Osteoblast (primary cell): ENCODE data around the gene PSMB5. TPM values are rescaled to one million over a fixed set of nuclear protein-coding genes. Genes with fewer than 3 reads are reported as not detected.

Experiments
- DNase-seq: peaks from one replicate; pipeline ENCODE4 v3.0.0; 2011; ENCODE audit warnings: low spot score, mixed read lengths; ENCODE audit not compliant: insufficient read length; ENCODE audit errors: missing footprints
- H2AFZ ChIP-seq: 2 replicates; pipeline ENCODE4 v1.6.0; 2011; ENCODE audit warnings: mild to moderate bottlenecking, low read length
- H3K27ac ChIP-seq: 2 replicates; pipeline ENCODE4 v1.5.1; 2011; ENCODE audit warnings: mild to moderate bottlenecking, low read depth, low read length, moderate library complexity
- H3K27me3 ChIP-seq: 2 replicates; pipeline ENCODE4 v1.6.0; 2012; ENCODE audit warnings: mild to moderate bottlenecking, control low read depth, inconsistent platforms, low read length, moderate library complexity; ENCODE audit not compliant: insufficient read depth
- H3K36me3 ChIP-seq: 2 replicates; pipeline ENCODE4 v1.5.1; 2011; ENCODE audit warnings: mild to moderate bottlenecking, low read length, control low read depth, moderate library complexity; ENCODE audit not compliant: insufficient read depth
- H3K4me1 ChIP-seq: 2 replicates; pipeline ENCODE4 v1.5.1; 2011; ENCODE audit warnings: mild to moderate bottlenecking, low read length, control low read depth, moderate library complexity; ENCODE audit not compliant: insufficient read depth
- H3K4me2 ChIP-seq: 2 replicates; pipeline ENCODE4 v1.6.0; 2011; ENCODE audit warnings: mild to moderate bottlenecking, low read length; ENCODE audit not compliant: insufficient read depth
- H3K4me3 ChIP-seq: fragments of 200-600 bp; sonication (generic); 3 replicates; pipeline ENCODE4 v1.5.1; 2012; ENCODE audit warnings: mild to moderate bottlenecking, low read length, inconsistent platforms; ENCODE audit not compliant: insufficient read depth
- H3K79me2 ChIP-seq: 2 replicates; pipeline ENCODE4 v1.6.0; 2012; ENCODE audit warnings: mild to moderate bottlenecking, low read length, control low read depth, inconsistent platforms; ENCODE audit not compliant: insufficient read depth
- H3K9me3 ChIP-seq: 2 replicates; pipeline ENCODE4 v1.5.1; 2011; ENCODE audit warnings: low read depth, low read length, control low read depth
- H4K20me1 ChIP-seq: 2 replicates; pipeline ENCODE4 v1.6.0; 2012; ENCODE audit warnings: mild to moderate bottlenecking, low read length, control low read depth; ENCODE audit not compliant: insufficient read depth
- total RNA-seq: library from RNA; depleted of rRNA; stranded (reverse); fragments of >200 nt; gene quantifications from 2 replicates; pipeline ENCODE4 v1.2.3, GENCODE V29; 2012
- TF ChIP-seq, protein P1 (sequence below): IDR thresholded peaks from 2 replicates; pipeline ENCODE4 v1.5.1; 2011; ENCODE audit warnings: mild to moderate bottlenecking, low read depth, low read length, moderate library complexity; ENCODE audit errors: extremely low read depth

The PSMB5 gene
- total RNA-seq, 1 donor, result 162 TPM

DNA sequence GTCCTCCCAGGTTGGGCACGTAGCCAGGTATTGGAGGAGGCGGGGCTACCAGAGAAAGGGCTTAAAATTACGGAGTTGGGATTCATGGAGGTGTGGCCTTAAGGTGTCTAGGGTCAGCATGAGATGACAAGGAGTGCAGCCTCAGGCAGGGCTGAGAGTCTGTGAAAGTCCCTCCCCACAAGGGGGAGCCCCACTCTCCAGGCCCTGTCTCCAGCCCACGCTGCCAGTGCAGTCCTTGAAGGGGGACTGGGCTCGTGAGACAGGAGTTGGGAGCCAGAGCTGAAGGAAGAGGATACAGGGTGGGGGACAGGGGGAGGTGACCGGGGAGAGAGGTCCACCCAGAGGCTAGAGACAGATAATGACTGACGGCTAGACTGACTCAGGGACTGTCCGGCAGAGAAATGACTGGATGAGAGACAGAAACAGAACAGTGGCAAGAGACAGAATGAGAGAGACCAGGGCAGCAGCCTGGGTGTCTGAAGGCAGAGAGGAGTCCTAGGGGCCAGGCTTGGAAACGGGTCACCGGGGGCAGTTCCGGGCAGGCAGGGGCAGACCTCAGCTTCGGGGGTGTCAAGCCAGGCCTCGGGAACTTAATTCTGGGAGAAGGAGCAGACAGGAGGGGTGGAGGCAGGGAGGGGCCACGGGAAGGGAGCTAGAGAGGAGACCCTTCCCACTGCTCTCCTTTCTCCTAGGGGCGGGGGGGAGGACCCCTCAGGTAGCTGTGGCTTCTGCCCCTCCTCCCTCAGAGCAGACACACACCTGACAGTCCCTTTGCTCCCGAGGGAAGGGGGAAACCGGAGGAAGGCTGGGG is 21.6 kb upstream of the PSMB5 start:
- no peaks in the 10 kb centered on the region for H3K27me3 ChIP-seq
- H3K36me3 ChIP-seq, result peaks cover 27% of the 10 kb centered on the region
- peaks cover 19% of the 10 kb centered on the region for H3K4me1 ChIP-seq
- peaks cover 19% of the 10 kb centered on the region for H4K20me1 ChIP-seq
- peak overlapping the region; percentile 39 for H2AFZ ChIP-seq
- peaks cover 6% of the 10 kb centered on the region for H3K79me2 ChIP-seq
- H3K4me2 ChIP-seq, result peak overlapping the region; percentile 93
- TF ChIP-seq, protein P1, sequence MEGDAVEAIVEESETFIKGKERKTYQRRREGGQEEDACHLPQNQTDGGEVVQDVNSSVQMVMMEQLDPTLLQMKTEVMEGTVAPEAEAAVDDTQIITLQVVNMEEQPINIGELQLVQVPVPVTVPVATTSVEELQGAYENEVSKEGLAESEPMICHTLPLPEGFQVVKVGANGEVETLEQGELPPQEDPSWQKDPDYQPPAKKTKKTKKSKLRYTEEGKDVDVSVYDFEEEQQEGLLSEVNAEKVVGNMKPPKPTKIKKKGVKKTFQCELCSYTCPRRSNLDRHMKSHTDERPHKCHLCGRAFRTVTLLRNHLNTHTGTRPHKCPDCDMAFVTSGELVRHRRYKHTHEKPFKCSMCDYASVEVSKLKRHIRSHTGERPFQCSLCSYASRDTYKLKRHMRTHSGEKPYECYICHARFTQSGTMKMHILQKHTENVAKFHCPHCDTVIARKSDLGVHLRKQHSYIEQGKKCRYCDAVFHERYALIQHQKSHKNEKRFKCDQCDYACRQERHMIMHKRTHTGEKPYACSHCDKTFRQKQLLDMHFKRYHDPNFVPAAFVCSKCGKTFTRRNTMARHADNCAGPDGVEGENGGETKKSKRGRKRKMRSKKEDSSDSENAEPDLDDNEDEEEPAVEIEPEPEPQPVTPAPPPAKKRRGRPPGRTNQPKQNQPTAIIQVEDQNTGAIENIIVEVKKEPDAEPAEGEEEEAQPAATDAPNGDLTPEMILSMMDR, result peak; percentile 88
- no peaks in the 10 kb centered on the region for H3K9me3 ChIP-seq
- H3K4me3 ChIP-seq, result peak overlapping the region; percentile 69
- DNase-seq, result peak; percentile 99
- no peak overlapping the region for H3K27ac ChIP-seq

DNA sequence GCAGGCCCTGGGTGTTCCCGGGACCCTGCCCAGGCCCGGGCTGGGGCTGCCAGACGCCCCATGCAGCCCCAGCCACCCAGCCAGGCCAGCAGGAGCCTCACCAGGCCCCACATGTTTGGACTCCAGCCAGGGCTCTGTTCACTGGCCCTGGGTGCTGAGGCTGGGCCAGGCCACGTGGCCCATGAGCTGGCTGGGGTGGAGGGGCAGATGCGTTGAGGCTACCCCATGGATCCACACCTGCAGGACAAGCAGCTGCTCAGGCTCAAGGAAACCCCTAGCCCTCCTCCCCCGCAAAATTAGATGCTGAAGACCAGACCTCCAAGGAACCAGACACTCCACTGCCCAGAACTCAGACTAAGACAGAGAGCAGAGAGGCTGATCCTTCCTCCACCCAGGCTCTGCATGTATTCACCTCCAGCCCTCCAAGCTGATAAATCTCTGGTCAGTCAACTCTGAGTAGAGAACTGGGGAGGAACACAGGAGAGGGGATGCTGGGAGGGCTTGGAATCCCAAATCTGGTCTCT is 21.0 kb upstream of the PSMB5 start:
- Histone ChIP-seq H3K9me3 (no peaks in the 10 kb centered on the region), H4K20me1 (peaks cover 15% of the 10 kb centered on the region), H3K4me1 (peaks cover 19% of the 10 kb centered on the region), H2AFZ (no peak overlapping the region), H3K4me3 (no peak overlapping the region), H3K27ac (no peak overlapping the region), H3K4me2 (peak overlapping the region; percentile 93), H3K27me3 (no peaks in the 10 kb centered on the region), H3K79me2 (no peaks in the 10 kb centered on the region), H3K36me3 (peaks cover 21% of the 10 kb centered on the region)
- DNase-seq, result peak; percentile 93
- TF ChIP-seq, protein P1, result no peak

DNA sequence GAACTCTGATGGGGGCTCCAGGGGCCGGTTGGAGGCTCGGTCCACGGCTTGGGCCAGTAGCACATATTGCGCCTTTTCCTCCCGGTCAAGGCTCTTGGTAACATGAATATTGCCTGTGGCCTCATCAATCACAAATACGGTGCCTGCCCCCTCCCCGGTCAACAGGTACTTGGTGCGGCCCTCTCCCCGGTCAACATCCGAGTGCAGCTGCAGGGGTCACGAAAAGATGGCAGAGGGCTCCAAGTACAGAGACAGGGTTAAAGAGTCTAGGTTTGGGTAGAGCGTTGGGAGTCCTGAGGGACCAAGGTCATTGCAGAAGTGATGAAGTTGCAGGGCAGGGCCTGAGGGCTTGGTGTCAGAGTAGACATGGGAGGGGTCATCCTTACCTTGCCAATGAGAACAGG is 20.4 kb upstream of the PSMB5 start:
- Histone ChIP-seq H3K27me3 (no peaks in the 10 kb centered on the region), H4K20me1 (peaks cover 14% of the 10 kb centered on the region), H2AFZ (no peak overlapping the region), H3K4me3 (no peak overlapping the region), H3K36me3 (peaks cover 16% of the 10 kb centered on the region), H3K79me2 (no peaks in the 10 kb centered on the region), H3K27ac (no peak overlapping the region), H3K4me1 (peaks cover 19% of the 10 kb centered on the region), H3K4me2 (no peak overlapping the region), H3K9me3 (no peaks in the 10 kb centered on the region)
- peak; percentile 58 for DNase-seq
- TF ChIP-seq, protein P1, result no peak
